Glutamatergic neuron (in vitro differentiated cells): ENCODE measurements around the gene FRMD4A. TPM values are rescaled to one million over a fixed set of nuclear protein-coding genes. Genes with fewer than 3 reads are reported as not detected.

Source experiments
- DNase-seq: peaks from one replicate; pipeline ENCODE4 v3.0.0; 2022
- H3K27ac Mint-ChIP-seq: one replicate; pipeline ENCODE4 v1.8.0; 2020; ENCODE audit warnings: mild to moderate bottlenecking, mixed read lengths, inconsistent platforms; ENCODE audit not compliant: unreplicated experiment
- H3K27me3 Mint-ChIP-seq: one replicate; pipeline ENCODE4 v1.8.0; 2020; ENCODE audit warnings: mild to moderate bottlenecking, moderate library complexity, mixed read lengths, inconsistent platforms; ENCODE audit not compliant: unreplicated experiment
- H3K36me3 Mint-ChIP-seq: one replicate; pipeline ENCODE4 v1.8.0; 2020; ENCODE audit warnings: mild to moderate bottlenecking, mixed read lengths, inconsistent platforms; ENCODE audit not compliant: unreplicated experiment
- H3K4me1 Mint-ChIP-seq: one replicate; pipeline ENCODE4 v1.8.0; 2020; ENCODE audit warnings: mild to moderate bottlenecking, low read depth, mixed read lengths, inconsistent platforms; ENCODE audit not compliant: unreplicated experiment
- H3K4me3 Mint-ChIP-seq: one replicate; pipeline ENCODE4 v1.8.0; 2020; ENCODE audit warnings: mild to moderate bottlenecking, mixed read lengths, inconsistent platforms; ENCODE audit not compliant: unreplicated experiment
- H3K9me3 Mint-ChIP-seq: one replicate; pipeline ENCODE4 v1.8.0; 2020; ENCODE audit warnings: mild to moderate bottlenecking, moderate library complexity, mixed read lengths, inconsistent platforms; ENCODE audit not compliant: unreplicated experiment
- CTCF ChIP-seq: fragments of 200-600 bp; sonication (generic); IDR thresholded peaks from one replicate; pipeline ENCODE4 v1.5.0; 2021; ENCODE audit not compliant: partially characterized antibody, unreplicated experiment
- total RNA-seq: library from RNA; stranded (reverse); fragmentation: NEBNext Ultra II Directional; extraction: Animal tissue kit (Norgen Biotek cat#: 25700); gene quantifications from one replicate; pipeline ENCODE4 v1.2.1, GENCODE V29; 2021; ENCODE audit not compliant: unreplicated experiment

Gene FRMD4A
- total RNA-seq, 1 donor from 2014 or later: 70.6 TPM

GRCh38 chr10:13740461-13740860, 590.3 kb downstream of the FRMD4A start:
- peaks cover 2% of the 10 kb centered on the region for H3K27me3 Mint-ChIP-seq
- H3K4me3 Mint-ChIP-seq: no peak overlapping the region
- no peak for TF ChIP-seq CTCF
- peaks cover 21% of the 10 kb centered on the region for H3K4me1 Mint-ChIP-seq
- peaks cover 3% of the 10 kb centered on the region for H3K9me3 Mint-ChIP-seq
- no peak overlapping the region for H3K27ac Mint-ChIP-seq
- no peak for DNase-seq
- H3K36me3 Mint-ChIP-seq: no peaks in the 10 kb centered on the region

- peaks cover 10% of the 10 kb centered on the region for H3K4me1 Mint-ChIP-seq
- no peaks in the 10 kb centered on the region for H3K36me3 Mint-ChIP-seq
- no peak overlapping the region for H3K27ac Mint-ChIP-seq
- peaks cover 5% of the 10 kb centered on the region for H3K9me3 Mint-ChIP-seq
- TF ChIP-seq CTCF: no peak
- no peak for DNase-seq
- H3K4me3 Mint-ChIP-seq: no peak overlapping the region
- peaks cover 2% of the 10 kb centered on the region for H3K27me3 Mint-ChIP-seq
These were observed 591.5 kb downstream of the FRMD4A start for GRCh38 chr10:13739183-13739582.

GRCh38 chr10:13736506-13736905, 594.2 kb downstream of the FRMD4A start:
- Mint-ChIP-seq H3K9me3 (peaks cover 5% of the 10 kb centered on the region), H3K4me3 (no peak overlapping the region)
- TF ChIP-seq CTCF: no peak

GRCh38 chr10:13734151-13734550, 596.6 kb downstream of the FRMD4A start:
- peaks cover 3% of the 10 kb centered on the region for H3K9me3 Mint-ChIP-seq
- H3K4me3 Mint-ChIP-seq: no peak overlapping the region
- H3K36me3 Mint-ChIP-seq: no peaks in the 10 kb centered on the region
- H3K4me1 Mint-ChIP-seq: peaks cover 25% of the 10 kb centered on the region
- no peak overlapping the region for H3K27ac Mint-ChIP-seq
- TF ChIP-seq CTCF: no peak
- no peak for DNase-seq
- H3K27me3 Mint-ChIP-seq: peaks cover 4% of the 10 kb centered on the region

More at GRCh38 chr10:13736506-13736905, 594.2 kb downstream of the FRMD4A start:
- peaks cover 2% of the 10 kb centered on the region for H3K27me3 Mint-ChIP-seq
- H3K36me3 Mint-ChIP-seq: no peaks in the 10 kb centered on the region
- peaks cover 10% of the 10 kb centered on the region for H3K4me1 Mint-ChIP-seq
- DNase-seq: no peak
- H3K27ac Mint-ChIP-seq: no peak overlapping the region

GRCh38 chr10:13733071-13733470, 597.7 kb downstream of the FRMD4A start:
- no peak for TF ChIP-seq CTCF
- H3K4me1 Mint-ChIP-seq: peaks cover 27% of the 10 kb centered on the region
- no peak for DNase-seq
- H3K9me3 Mint-ChIP-seq: peaks cover 3% of the 10 kb centered on the region
- H3K27me3 Mint-ChIP-seq: peaks cover 4% of the 10 kb centered on the region
- H3K36me3 Mint-ChIP-seq: no peaks in the 10 kb centered on the region
- no peak overlapping the region for H3K4me3 Mint-ChIP-seq
- H3K27ac Mint-ChIP-seq: no peak overlapping the region
